ENCODE data around the gene C1orf185. TPM values are rescaled to one million over a fixed set of nuclear protein-coding genes. Genes with fewer than 3 reads are reported as not detected.

C1orf185 gene
- total RNA-seq, result not detected

DNA sequence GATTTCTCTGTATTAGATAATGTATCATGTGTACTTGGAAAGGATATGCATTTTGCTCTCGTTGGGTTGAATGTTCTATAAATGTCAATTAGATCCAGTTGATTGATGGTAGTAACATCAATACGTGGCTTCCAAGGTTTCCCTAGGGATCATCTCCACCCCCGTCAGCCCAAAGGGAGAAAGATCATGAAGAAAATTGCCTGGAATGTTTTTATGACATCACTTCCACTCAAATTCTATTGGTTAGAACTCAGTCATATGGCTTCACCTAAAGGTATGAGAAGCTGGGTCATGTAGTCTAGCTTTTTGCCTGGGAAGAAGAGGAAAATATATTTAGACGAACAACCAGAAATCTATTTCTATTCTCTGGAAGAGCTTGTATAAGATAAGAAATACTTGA lies at the start of gene C1orf185:
Gene C1orf185, plus strand, starts transcription at position 253 of the 400 bp plus-strand sequence. Its CDS starts 6 bp downstream, at position 259.
- H3K36me3 Mint-ChIP-seq, result no peaks in the 10 kb centered on the region
- H3K27ac Mint-ChIP-seq, result no peak within 1 kb of the TSS
- DNase-seq, result no peak
- no peaks in the 10 kb centered on the region for H3K9me3 Mint-ChIP-seq (ENCODE audit: low read depth)
- H3K4me3 Mint-ChIP-seq, result no peak within 1 kb of the TSS
- no peak for ATAC-seq
- peaks cover 5% of the 10 kb centered on the region for H3K4me1 Mint-ChIP-seq
- CTCF ChIA-PET, result interaction anchor here (1.0 kb wide), 1 partner anchor 87 kb away, joined by 3 read pairs; no protein-coding TSS in a partner anchor
- peaks cover 23% of the 10 kb centered on the region for H3K27me3 Mint-ChIP-seq

DNA sequence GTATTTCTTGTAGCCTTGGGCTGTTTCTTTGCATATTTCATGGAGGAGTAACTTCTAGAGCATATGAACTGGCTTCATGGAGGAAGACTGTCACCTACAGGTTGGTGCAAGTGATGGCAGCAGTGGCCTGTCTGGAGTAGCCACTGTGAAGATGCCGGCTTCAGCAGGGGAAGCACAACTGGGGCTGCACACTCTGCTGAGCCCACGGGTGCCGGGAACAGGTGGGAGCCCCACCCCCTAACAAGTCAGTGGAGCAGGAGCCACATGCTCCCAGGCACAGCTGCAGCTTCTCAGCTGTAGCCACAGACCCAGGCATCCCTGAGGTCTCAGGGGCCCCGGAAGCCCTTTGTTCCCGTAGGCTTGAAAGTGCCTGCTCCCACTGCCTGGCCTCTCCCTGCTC lies 43.2 kb upstream of the C1orf185 start:
- Mint-ChIP-seq H3K27me3 (peaks cover 14% of the 10 kb centered on the region), H3K36me3 (peaks cover 1% of the 10 kb centered on the region)
- CTCF ChIA-PET, result interaction anchor here (1.2 kb wide), 1 partner anchor 10 kb away, joined by 3 read pairs; no protein-coding TSS in a partner anchor

DNA sequence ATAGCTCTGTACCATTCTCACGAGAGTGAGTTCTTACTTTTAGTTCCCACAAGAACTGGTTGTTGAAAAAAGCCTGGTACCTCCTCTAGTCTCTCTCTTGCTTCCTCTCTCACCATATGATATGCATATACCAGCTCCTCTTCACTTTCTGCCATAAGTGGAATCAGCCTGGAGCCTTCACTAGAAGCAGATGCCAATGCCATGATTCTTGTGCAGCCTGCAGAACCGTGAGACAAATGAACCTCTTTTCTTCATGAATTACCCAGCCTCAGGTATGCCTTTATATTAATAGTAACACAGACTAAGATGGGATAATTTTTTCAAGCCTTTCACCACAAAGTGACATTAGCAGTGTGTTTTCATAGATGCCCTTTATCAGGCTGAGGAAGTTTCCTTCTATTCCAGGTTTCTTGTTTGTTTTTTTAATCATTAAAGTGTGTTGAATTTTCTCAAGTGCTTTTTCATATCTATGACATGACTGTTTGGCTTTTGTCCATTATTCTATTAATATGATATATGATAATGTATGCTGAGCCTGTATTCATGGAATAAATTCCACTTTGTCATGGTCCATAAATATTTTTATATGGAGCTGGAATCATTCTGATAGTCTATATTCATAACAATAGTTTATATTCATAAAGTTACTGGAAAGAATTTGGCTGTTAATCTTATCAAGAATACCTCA lies 40.7 kb upstream of the C1orf185 start:
- DNase-seq (no peak), ATAC-seq (no peak)
- CTCF ChIA-PET, result no interaction called here
- Mint-ChIP-seq H3K4me3 (no peak overlapping the region), H3K27ac (no peak overlapping the region), H3K36me3 (peaks cover 1% of the 10 kb centered on the region), H3K27me3 (peaks cover 10% of the 10 kb centered on the region), H3K4me1 (no peaks in the 10 kb centered on the region), H3K9me3 (ENCODE audit: low read depth) (peaks cover 3% of the 10 kb centered on the region)

More for the DNA sequence above, 43.2 kb upstream of the C1orf185 start:
- Mint-ChIP-seq H3K4me3 (no peak overlapping the region), H3K9me3 (ENCODE audit: low read depth) (peaks cover 3% of the 10 kb centered on the region), H3K4me1 (no peaks in the 10 kb centered on the region), H3K27ac (no peak overlapping the region)
- ATAC-seq (no peak), DNase-seq (no peak)

- H3K9me3 Mint-ChIP-seq (ENCODE audit: low read depth), result peaks cover 3% of the 10 kb centered on the region
- no peaks in the 10 kb centered on the region for H3K36me3 Mint-ChIP-seq
- ATAC-seq (no peak), DNase-seq (no peak)
- H3K27ac Mint-ChIP-seq, result no peak overlapping the region
- H3K27me3 Mint-ChIP-seq, result peaks cover 13% of the 10 kb centered on the region
- CTCF ChIA-PET, result interaction anchor here (1.4 to 1.6 kb wide), 2 partner anchors 133 to 234 kb away, joined by 3 to 4 read pairs; no protein-coding TSS in a partner anchor
- no peak overlapping the region for H3K4me3 Mint-ChIP-seq
- no peaks in the 10 kb centered on the region for H3K4me1 Mint-ChIP-seq
Observed at GRCh38 chr1:51063121-51063520, 38.9 kb upstream of the C1orf185 start.

- Mint-ChIP-seq H3K4me3 (no peak overlapping the region), H3K36me3 (no peaks in the 10 kb centered on the region), H3K27me3 (peaks cover 27% of the 10 kb centered on the region), H3K27ac (no peak overlapping the region), H3K4me1 (no peaks in the 10 kb centered on the region), H3K9me3 (ENCODE audit: low read depth) (no peaks in the 10 kb centered on the region)
- CTCF ChIA-PET, result no interaction called here
- DNase-seq (no peak), ATAC-seq (no peak)
Observed at GRCh38 chr1:51070011-51070410, 32.0 kb upstream of the C1orf185 start.

- Mint-ChIP-seq H3K27ac (no peak overlapping the region), H3K36me3 (no peaks in the 10 kb centered on the region), H3K27me3 (peaks cover 29% of the 10 kb centered on the region), H3K4me3 (no peak overlapping the region), H3K4me1 (no peaks in the 10 kb centered on the region), H3K9me3 (ENCODE audit: low read depth) (no peaks in the 10 kb centered on the region)
- ATAC-seq (no peak), DNase-seq (no peak)
- CTCF ChIA-PET, result no interaction called here
Observed at GRCh38 chr1:51070640-51071039, 31.4 kb upstream of the C1orf185 start.

GRCh38 chr1:51071291-51072042 lies 30.6 kb upstream of the C1orf185 start:
- no peak overlapping the region for H3K4me3 Mint-ChIP-seq
- H3K27ac Mint-ChIP-seq, result no peak overlapping the region
- ATAC-seq, result no peak
- H3K27me3 Mint-ChIP-seq, result peaks cover 34% of the 10 kb centered on the region
- DNase-seq, result no peak
- H3K36me3 Mint-ChIP-seq, result no peaks in the 10 kb centered on the region
- CTCF ChIA-PET, result no interaction called here
- no peaks in the 10 kb centered on the region for H3K4me1 Mint-ChIP-seq
- H3K9me3 Mint-ChIP-seq (ENCODE audit: low read depth), result no peaks in the 10 kb centered on the region

- H3K36me3 Mint-ChIP-seq, result no peaks in the 10 kb centered on the region
Observed at GRCh38 chr1:51072043-51072439, 30.0 kb upstream of the C1orf185 start.

DNA sequence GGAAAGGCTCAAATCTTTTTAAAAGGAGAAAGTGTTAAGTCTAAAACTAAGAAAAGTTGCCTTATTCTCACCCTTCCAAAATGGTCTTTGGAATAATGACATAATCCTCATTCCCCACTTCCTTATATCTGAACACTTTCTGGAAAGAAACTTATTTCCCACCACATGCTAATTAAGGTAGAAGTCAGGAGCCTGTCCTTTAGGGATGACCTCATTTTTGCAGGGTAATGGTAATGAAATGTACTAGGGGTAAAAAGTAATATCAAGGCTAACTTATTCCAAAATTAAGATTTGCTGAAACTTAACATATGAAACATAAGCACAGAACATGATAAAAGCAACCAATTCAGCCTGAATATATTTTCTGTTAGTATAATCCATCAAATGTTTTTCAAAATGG lies 29.4 kb upstream of the C1orf185 start:
- Mint-ChIP-seq H3K4me1 (no peaks in the 10 kb centered on the region), H3K4me3 (no peak overlapping the region), H3K36me3 (no peaks in the 10 kb centered on the region), H3K27me3 (peaks cover 31% of the 10 kb centered on the region), H3K27ac (no peak overlapping the region), H3K9me3 (ENCODE audit: low read depth) (no peaks in the 10 kb centered on the region)
- DNase-seq, result no peak
- ATAC-seq, result no peak
- CTCF ChIA-PET, result no interaction called here

More at GRCh38 chr1:51072043-51072439, 30.0 kb upstream of the C1orf185 start:
- Mint-ChIP-seq H3K4me3 (no peak overlapping the region), H3K27me3 (peaks cover 34% of the 10 kb centered on the region), H3K4me1 (no peaks in the 10 kb centered on the region), H3K9me3 (ENCODE audit: low read depth) (no peaks in the 10 kb centered on the region), H3K27ac (no peak overlapping the region)
- DNase-seq (no peak), ATAC-seq (no peak)
- CTCF ChIA-PET, result no interaction called here

DNA sequence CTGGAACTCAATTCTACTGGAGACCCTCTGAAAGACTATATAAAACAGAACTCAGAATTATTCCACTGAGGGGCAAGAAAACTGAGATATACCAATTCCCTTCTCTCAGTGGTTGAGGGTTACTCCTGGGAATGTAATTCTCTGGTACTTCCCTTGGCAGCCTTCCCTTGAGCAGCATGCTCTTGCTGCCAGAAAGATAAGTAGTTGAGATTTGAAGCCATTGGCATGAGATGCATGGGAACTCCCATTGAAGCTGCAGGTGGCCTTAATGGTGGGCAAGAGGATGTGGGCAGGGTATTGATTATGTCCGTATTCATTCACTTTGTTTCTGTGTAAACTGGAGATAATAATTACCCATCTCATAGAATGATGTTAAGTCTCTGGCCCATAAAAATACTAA lies 28.6 kb upstream of the C1orf185 start:
- ATAC-seq, result no peak

GRCh38 chr1:51086496-51087271 lies 15.3 kb upstream of the C1orf185 start:
- ATAC-seq, result no peak
- Mint-ChIP-seq H3K27me3 (peaks cover 45% of the 10 kb centered on the region), H3K9me3 (ENCODE audit: low read depth) (no peaks in the 10 kb centered on the region), H3K27ac (no peak overlapping the region), H3K4me3 (no peak overlapping the region), H3K36me3 (no peaks in the 10 kb centered on the region), H3K4me1 (no peaks in the 10 kb centered on the region)
- CTCF ChIA-PET, result no interaction called here
- no peak for DNase-seq

More for the DNA sequence above, 28.6 kb upstream of the C1orf185 start:
- Mint-ChIP-seq H3K4me1 (no peaks in the 10 kb centered on the region), H3K36me3 (no peaks in the 10 kb centered on the region), H3K9me3 (ENCODE audit: low read depth) (no peaks in the 10 kb centered on the region), H3K4me3 (no peak overlapping the region), H3K27ac (no peak overlapping the region), H3K27me3 (peaks cover 32% of the 10 kb centered on the region)
- no peak for DNase-seq
- CTCF ChIA-PET, result no interaction called here

- no peaks in the 10 kb centered on the region for H3K36me3 Mint-ChIP-seq
- CTCF ChIA-PET, result interaction anchor here (1.0 kb wide), 1 partner anchor 100 kb away, joined by 7 read pairs; no protein-coding TSS in a partner anchor
- no peaks in the 10 kb centered on the region for H3K9me3 Mint-ChIP-seq (ENCODE audit: low read depth)
- H3K27me3 Mint-ChIP-seq, result peaks cover 45% of the 10 kb centered on the region
- ATAC-seq (no peak), DNase-seq (no peak)
- no peak overlapping the region for H3K27ac Mint-ChIP-seq
- H3K4me1 Mint-ChIP-seq, result no peaks in the 10 kb centered on the region
- H3K4me3 Mint-ChIP-seq, result no peak overlapping the region
Observed at GRCh38 chr1:51088474-51088873, 13.6 kb upstream of the C1orf185 start.

DNA sequence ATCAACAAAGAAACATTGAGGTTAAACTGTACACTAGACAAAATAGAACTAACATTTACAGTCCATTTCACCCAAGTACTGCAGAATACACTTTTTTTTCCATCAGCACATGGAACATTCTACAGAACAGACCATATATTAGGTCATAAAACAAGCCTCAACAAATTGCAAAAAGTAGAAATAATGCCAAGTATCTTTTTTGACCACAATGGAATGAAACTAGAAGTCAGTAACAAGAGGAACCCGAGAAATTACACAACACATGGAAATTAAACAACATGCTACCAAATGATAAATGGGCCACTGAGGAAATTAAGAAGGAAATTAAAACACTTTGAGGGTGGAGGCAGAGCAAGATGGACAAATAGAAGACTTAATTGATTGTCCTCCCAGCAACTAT lies 8.4 kb upstream of the C1orf185 start:
- no peak overlapping the region for H3K4me3 Mint-ChIP-seq
- H3K9me3 Mint-ChIP-seq (ENCODE audit: low read depth), result no peaks in the 10 kb centered on the region
- ATAC-seq (no peak), DNase-seq (no peak)
- no peaks in the 10 kb centered on the region for H3K36me3 Mint-ChIP-seq
- H3K27ac Mint-ChIP-seq, result no peak overlapping the region
- peaks cover 56% of the 10 kb centered on the region for H3K27me3 Mint-ChIP-seq
- no peaks in the 10 kb centered on the region for H3K4me1 Mint-ChIP-seq
- CTCF ChIA-PET, result no interaction called here

Measured in activated CD8-positive, alpha-beta memory T cell treated with anti-CD3 and anti-CD28 coated beads, Interleukin-2, amount 10 ng/mL, durations not matched to agents 7 days and 5 days (primary cell).